ENCODE results near the gene TNS3.

The TNS3 gene

DNA sequence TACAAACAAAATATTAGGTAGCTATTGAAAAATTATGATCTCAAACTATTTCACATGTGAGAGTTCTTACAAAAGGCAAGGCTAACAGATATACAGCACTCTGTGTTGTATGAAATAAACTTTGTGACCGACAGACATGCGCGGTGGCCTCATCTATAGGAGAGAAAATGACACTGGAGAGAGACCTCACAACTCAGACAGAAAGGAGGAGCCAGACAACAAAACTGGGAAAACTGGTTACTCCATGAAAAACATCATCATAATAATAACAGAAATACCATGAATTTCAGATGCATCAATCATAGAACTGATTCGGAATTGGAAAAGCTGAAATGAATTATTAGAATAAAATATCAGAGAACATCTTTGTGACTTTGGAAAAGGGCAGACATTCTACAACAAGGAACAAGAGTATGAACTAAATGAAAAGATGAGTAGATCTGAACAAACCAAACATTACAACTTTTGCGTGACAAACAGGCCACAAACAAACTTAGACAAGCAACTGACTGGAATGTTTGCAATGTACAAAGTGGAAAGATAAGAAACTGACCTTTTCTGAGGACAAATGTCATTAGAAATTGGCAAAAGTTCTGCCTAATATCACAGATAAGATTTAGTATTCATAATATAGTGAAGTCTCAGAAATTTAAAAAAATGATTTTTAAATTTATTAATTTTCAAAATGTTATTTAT is 69.3 kb downstream of the TNS3 start:
- TF ChIP-seq, protein P1, sequence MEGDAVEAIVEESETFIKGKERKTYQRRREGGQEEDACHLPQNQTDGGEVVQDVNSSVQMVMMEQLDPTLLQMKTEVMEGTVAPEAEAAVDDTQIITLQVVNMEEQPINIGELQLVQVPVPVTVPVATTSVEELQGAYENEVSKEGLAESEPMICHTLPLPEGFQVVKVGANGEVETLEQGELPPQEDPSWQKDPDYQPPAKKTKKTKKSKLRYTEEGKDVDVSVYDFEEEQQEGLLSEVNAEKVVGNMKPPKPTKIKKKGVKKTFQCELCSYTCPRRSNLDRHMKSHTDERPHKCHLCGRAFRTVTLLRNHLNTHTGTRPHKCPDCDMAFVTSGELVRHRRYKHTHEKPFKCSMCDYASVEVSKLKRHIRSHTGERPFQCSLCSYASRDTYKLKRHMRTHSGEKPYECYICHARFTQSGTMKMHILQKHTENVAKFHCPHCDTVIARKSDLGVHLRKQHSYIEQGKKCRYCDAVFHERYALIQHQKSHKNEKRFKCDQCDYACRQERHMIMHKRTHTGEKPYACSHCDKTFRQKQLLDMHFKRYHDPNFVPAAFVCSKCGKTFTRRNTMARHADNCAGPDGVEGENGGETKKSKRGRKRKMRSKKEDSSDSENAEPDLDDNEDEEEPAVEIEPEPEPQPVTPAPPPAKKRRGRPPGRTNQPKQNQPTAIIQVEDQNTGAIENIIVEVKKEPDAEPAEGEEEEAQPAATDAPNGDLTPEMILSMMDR (IDR thresholded peaks at IDR 0.05; ENCODE audit: control insufficient read depth, insufficient read depth, low read depth, low read length, missing control alignments) = no peak
- H3K4me3 ChIP-seq (ENCODE audit: control insufficient read depth, low read depth, low read length) = no peak overlapping the region
- DNase-seq (ENCODE audit: low read depth) = no peak

- TF ChIP-seq, protein P1 (IDR thresholded peaks at IDR 0.05; ENCODE audit: control insufficient read depth, insufficient read depth, low read depth, low read length, missing control alignments) = no peak
- H3K4me3 ChIP-seq (ENCODE audit: control insufficient read depth, low read depth, low read length) = no peak overlapping the region
- DNase-seq (ENCODE audit: low read depth) = no peak
Observed at GRCh38 chr7:47511699-47512370, 70.1 kb downstream of the TNS3 start.

DNA sequence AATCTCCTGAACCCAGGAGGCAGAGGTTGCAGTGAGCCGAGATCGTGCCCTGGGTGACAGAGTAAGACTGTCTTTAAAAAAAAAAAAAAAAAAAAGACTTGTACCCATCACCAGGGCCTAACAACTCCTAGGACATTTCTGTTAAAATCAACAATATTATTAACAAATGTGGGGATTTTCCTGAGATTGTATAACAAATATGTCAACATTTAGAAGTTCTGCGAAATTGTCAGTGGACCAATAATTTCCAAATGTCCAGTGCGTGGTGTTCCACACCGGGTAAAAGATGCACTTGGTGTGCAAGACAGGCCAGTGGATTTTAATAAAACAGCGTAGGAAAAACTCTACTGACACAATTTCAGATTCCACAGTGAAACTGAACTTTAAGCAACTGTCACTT is 71.1 kb downstream of the TNS3 start:
- H3K4me3 ChIP-seq (ENCODE audit: control insufficient read depth, low read depth, low read length) = no peak overlapping the region
- TF ChIP-seq, protein P1 (IDR thresholded peaks at IDR 0.05; ENCODE audit: control insufficient read depth, insufficient read depth, low read depth, low read length, missing control alignments) = no peak
- DNase-seq (ENCODE audit: low read depth) = no peak

DNA sequence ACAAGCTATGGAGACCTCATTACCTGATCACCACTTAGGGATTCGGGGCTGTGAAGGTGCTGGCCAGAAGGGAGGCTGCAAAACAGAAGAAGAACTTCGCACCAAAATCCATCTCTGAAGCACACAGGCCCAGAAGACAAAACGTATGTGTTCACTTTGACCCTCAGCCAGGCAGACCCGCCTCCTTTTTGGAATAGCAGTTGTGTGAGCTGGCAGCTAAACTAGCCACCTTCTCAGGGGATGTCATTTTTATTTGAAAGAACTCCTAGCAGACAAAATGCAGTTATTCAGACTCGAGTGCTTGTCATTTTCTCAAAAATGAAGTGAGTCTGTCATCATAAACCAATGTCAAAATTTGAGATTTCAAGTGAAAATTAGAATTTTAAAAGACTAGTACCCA is 71.7 kb downstream of the TNS3 start:
- no peak overlapping the region for H3K4me3 ChIP-seq (ENCODE audit: control insufficient read depth, low read depth, low read length)
- no peak for DNase-seq (ENCODE audit: low read depth)
- TF ChIP-seq, protein P1 (IDR thresholded peaks at IDR 0.05; ENCODE audit: control insufficient read depth, insufficient read depth, low read depth, low read length, missing control alignments) = no peak

- DNase-seq (ENCODE audit: low read depth) = no peak
- TF ChIP-seq, protein P1 (IDR thresholded peaks at IDR 0.05; ENCODE audit: control insufficient read depth, insufficient read depth, low read depth, low read length, missing control alignments) = no peak
- H3K4me3 ChIP-seq (ENCODE audit: control insufficient read depth, low read depth, low read length) = no peak overlapping the region
Observed at GRCh38 chr7:47509571-47509970, 72.3 kb downstream of the TNS3 start.

GRCh38 chr7:47508389-47509380 is 73.2 kb downstream of the TNS3 start:
- TF ChIP-seq, protein P1 (IDR thresholded peaks at IDR 0.05; ENCODE audit: control insufficient read depth, insufficient read depth, low read depth, low read length, missing control alignments) = no peak
- no peak overlapping the region for H3K4me3 ChIP-seq (ENCODE audit: control insufficient read depth, low read depth, low read length)
- DNase-seq (ENCODE audit: low read depth) = no peak
